HAP-1 (cell line): ENCODE measurements around the gene EGF.

Source experiments
- DNase-seq, 2 experiments: peaks; one replicate each; pipeline ENCODE4 v3.0.0-alpha.2; 2016 to 2020; ENCODE audit warnings: low spot score in 2 of 2
- H3K27me3 ChIP-seq: fragments of 250-450 bp; sonication (Bioruptor Pico); 2 replicates; pipeline ENCODE4 v1.5.1; 2020; ENCODE audit warnings: low read depth, mild to moderate bottlenecking, moderate library complexity
- H3K36me3 ChIP-seq: fragments of 250-450 bp; sonication (Bioruptor Pico); replicated peaks from 2 replicates; pipeline ENCODE4 v1.5.1; 2020; ENCODE audit warnings: mild to moderate bottlenecking
- H3K4me1 ChIP-seq: fragments of 250-450 bp; sonication (Bioruptor Pico); 2 replicates; pipeline ENCODE4 v1.5.1; 2020; ENCODE audit warnings: mild to moderate bottlenecking
- H3K4me3 ChIP-seq: fragments of 250-450 bp; sonication (Bioruptor Pico); 2 replicates; pipeline ENCODE4 v1.5.1; 2020; ENCODE audit warnings: mild to moderate bottlenecking, moderate library complexity
- H3K9me3 ChIP-seq: fragments of 250-450 bp; sonication (Bioruptor Pico); 2 replicates; pipeline ENCODE4 v1.5.1; 2020; ENCODE audit warnings: mild to moderate bottlenecking, moderate library complexity
- in situ Hi-C: fragments of 300-500 bp; cut with MboI; formaldehyde crosslinking; loops from 3 replicates; pipeline ENCODE4 v1.14.3; 2020; ENCODE audit warnings: low sequenced_read_pairs, inconsistent platforms, mixed read lengths

Gene EGF

DNA sequence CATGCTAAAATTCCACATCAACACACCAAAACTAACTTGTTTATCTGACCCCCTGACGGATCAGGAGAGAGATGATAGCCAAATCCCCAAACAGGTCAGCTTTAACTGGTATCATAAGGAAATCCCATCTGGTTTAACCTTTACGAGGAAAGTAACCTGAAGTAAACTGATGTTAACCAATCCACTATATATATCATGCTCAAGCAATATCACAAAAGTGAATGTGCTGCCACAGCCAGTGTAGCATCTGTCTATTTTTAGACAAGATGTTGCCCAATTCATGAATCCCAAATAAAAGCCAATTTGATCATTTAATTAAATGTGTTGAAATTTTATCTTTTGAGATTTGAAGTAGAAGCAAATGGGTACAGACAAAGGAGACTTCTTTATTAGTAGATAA is 44.5 kb downstream of the EGF start:
- no peak overlapping the region for H3K4me3 ChIP-seq
- H3K4me1 ChIP-seq = peaks cover 10% of the 10 kb centered on the region
- H3K27me3 ChIP-seq = no peaks in the 10 kb centered on the region
- in situ Hi-C loops = no loop called here
- no peaks in the 10 kb centered on the region for H3K9me3 ChIP-seq
- H3K36me3 ChIP-seq = no peaks in the 10 kb centered on the region
- no peak for DNase-seq

- Histone ChIP-seq H3K36me3 (no peaks in the 10 kb centered on the region), H3K9me3 (no peaks in the 10 kb centered on the region), H3K27me3 (no peaks in the 10 kb centered on the region), H3K4me3 (no peak overlapping the region), H3K4me1 (0 out of 2 replicates have a peak, but pooled peaks cover 3% of the 10 kb centered on the region)
- in situ Hi-C loops = no loop called here
- no peak for DNase-seq
Observed at GRCh38 chr4:109959195-109959594, 46.5 kb downstream of the EGF start.

DNA sequence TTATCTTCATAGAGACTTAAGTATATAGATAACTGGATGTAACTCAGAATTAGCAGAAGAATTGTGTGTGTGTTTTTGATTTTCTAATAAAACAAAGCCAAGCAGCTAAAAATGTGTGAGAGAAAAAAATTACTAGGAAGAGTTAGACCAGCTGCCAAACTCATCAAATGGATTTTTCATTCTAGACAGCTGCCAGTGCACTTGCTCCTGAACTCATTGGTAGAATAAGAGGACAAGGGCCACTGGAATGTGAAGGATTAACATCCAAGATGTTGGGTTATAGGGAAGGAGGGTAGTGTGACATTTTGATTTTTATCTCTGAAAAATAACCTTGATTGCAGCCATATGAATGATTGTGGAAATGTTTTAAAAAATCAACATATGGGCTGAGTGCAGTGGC is 49.7 kb downstream of the EGF start:
- in situ Hi-C loops = no loop called here
- no peak for DNase-seq
- H3K4me3 ChIP-seq = no peak overlapping the region
- no peaks in the 10 kb centered on the region for H3K36me3 ChIP-seq
- no peaks in the 10 kb centered on the region for H3K4me1 ChIP-seq
- H3K9me3 ChIP-seq = no peaks in the 10 kb centered on the region
- H3K27me3 ChIP-seq = no peaks in the 10 kb centered on the region

DNA sequence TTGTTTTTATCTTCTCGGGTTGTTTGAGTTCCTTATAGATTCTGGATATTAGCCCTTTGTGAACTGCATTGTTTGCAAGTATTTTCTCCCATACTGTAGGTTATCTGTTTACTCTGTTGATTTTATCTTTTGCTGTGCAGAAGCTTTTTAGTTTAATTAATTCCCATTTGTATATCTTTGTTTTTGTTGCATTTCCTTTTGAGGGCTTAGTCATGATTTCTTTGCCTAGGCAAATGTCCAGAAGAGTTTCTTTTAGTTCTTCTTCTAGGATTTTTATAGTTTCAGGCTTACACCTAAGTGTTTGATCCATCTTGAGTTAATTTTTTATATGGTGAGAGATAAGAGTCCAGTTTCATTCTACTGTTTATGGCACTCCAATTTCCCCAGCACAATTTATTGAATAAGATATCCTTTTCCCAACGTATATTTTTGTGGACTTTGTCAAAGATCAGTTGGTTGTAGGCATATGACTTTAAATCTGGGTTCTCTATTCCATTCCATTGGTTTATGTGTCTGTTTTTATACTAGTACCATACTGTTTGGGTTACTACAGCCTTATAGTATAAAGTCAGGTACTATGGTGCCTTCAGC is 54.3 kb downstream of the EGF start:
- H3K4me3 ChIP-seq = no peak overlapping the region
- no peaks in the 10 kb centered on the region for H3K36me3 ChIP-seq
- H3K27me3 ChIP-seq = no peaks in the 10 kb centered on the region
- in situ Hi-C loops = no loop called here
- H3K4me1 ChIP-seq = no peaks in the 10 kb centered on the region
- no peaks in the 10 kb centered on the region for H3K9me3 ChIP-seq
- DNase-seq = no peak

- no peak for DNase-seq
- Histone ChIP-seq H3K9me3 (no peaks in the 10 kb centered on the region), H3K27me3 (no peaks in the 10 kb centered on the region), H3K36me3 (no peaks in the 10 kb centered on the region), H3K4me3 (no peak overlapping the region), H3K4me1 (no peaks in the 10 kb centered on the region)
- in situ Hi-C loops = no loop called here
Observed at GRCh38 chr4:109967798-109968520, 55.3 kb downstream of the EGF start.

- in situ Hi-C loops = no loop called here
- DNase-seq = no peak
- Histone ChIP-seq H3K4me1 (no peaks in the 10 kb centered on the region), H3K9me3 (no peaks in the 10 kb centered on the region), H3K4me3 (no peak overlapping the region), H3K36me3 (no peaks in the 10 kb centered on the region), H3K27me3 (no peaks in the 10 kb centered on the region)
Observed at GRCh38 chr4:109969087-109969486, 56.4 kb downstream of the EGF start.

DNA sequence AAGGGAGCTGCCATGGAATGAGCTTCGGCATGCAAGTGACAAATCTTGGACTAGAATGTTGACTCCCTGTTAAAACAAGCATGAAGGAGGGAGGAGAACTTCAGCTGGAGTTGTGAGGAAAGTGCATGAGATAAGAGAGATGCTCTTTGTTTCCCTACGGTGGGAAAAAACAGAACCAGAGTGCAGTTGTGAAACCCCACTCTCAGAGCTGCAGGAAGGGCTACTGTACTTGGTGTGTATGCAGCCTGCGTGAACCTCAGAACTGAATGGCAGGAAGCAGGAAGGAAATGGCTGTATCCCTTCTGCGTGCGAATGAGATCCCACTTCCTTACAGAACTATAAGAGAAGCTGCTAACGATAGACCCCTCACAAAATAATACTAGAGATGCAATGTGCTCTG is 57.2 kb downstream of the EGF start:
- in situ Hi-C loops = no loop called here
- no peaks in the 10 kb centered on the region for H3K27me3 ChIP-seq
- no peak for DNase-seq

DNA sequence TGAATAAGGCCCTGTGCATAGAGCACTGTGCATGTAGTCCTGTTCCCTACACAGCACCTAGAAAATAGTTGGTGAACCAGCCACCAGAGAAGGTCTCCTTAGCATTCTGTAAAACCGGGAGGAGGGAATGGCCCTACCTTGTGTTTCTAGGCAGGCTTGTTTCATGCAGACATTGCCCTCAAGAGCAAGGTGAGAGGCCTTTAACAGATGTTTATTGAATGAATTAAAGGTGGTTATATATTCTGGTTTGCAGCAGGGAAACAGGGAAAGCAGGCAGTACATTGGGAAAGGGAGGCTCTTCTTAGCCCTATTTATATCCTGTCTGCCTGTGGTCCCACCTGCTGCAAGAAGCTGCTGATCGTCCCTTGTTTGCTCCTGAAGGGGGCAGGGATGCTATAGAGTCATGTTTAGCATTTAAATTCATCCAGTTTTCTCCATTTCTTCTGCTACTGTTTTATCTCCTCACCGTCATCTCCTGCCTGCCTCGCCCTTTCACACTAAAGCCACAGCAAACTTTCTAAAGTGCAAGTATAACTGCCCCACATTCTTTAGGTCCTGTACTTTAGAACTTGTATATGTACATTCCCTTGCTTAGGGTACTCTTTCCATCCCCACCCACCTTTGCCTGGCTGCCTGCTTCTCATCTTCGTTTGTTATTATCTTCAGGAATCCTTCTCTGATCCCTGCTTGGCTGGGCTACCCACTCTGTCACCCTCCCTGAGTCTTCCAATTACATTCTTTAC is 60.3 kb downstream of the EGF start:
- in situ Hi-C loops = no loop called here
- H3K4me3 ChIP-seq = no peak overlapping the region

More for the DNA sequence above, 57.2 kb downstream of the EGF start:
- Histone ChIP-seq H3K4me3 (no peak overlapping the region), H3K9me3 (no peaks in the 10 kb centered on the region), H3K36me3 (no peaks in the 10 kb centered on the region), H3K4me1 (peaks cover 1% of the 10 kb centered on the region)

GRCh38 chr4:109973529-109973905 is 60.8 kb downstream of the EGF start:
- in situ Hi-C loops = no loop called here
- DNase-seq = no peak
- Histone ChIP-seq H3K27me3 (no peaks in the 10 kb centered on the region), H3K4me3 (no peak overlapping the region), H3K4me1 (peaks cover 19% of the 10 kb centered on the region), H3K36me3 (no peaks in the 10 kb centered on the region), H3K9me3 (no peaks in the 10 kb centered on the region)

More for the DNA sequence above, 60.3 kb downstream of the EGF start:
- peaks cover 14% of the 10 kb centered on the region for H3K4me1 ChIP-seq
- DNase-seq = no peak
- H3K9me3 ChIP-seq = no peaks in the 10 kb centered on the region
- no peaks in the 10 kb centered on the region for H3K27me3 ChIP-seq
- H3K36me3 ChIP-seq = no peaks in the 10 kb centered on the region

GRCh38 chr4:109976189-109976588 is 63.5 kb downstream of the EGF start:
- in situ Hi-C loops = loop anchor here (5.0 kb wide), 1 partner anchor 554 kb away; no protein-coding TSS in a partner anchor
- H3K36me3 ChIP-seq = no peaks in the 10 kb centered on the region
- no peak for DNase-seq
- H3K4me1 ChIP-seq = peaks cover 30% of the 10 kb centered on the region
- H3K4me3 ChIP-seq = no peak overlapping the region
- no peaks in the 10 kb centered on the region for H3K9me3 ChIP-seq
- H3K27me3 ChIP-seq = no peaks in the 10 kb centered on the region

DNA sequence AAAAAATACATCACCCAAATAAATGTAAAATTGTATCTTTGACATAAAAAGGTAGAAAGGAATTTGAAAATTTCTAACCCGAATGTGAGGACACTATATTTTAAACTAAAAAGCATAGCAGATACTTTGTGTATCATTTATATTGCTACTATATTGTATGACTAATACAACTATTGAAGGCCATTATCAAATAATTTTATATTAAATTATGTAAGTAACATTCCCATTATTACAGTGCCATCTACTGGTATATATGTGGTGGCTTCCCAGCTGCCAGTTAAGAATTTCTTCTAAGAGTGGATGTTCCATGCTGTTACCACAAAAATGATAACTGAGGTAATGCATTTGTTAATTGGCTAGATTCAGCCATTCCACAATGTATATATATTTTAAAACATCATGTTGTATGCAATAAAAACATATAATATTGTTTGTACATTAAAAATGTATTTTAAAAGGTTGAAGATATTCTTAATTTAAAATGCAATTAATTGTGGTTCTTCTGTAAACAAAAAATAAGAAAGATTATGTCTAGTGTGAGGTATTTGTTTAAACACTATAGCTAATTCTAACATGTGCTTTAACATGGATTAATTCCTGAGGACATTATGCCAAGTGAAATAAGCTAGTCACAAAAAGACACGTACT is 65.3 kb downstream of the EGF start:
- peaks cover 30% of the 10 kb centered on the region for H3K4me1 ChIP-seq
- peak; percentile 27 to 59 for DNase-seq
- no peaks in the 10 kb centered on the region for H3K9me3 ChIP-seq
- no peak overlapping the region for H3K4me3 ChIP-seq
- H3K36me3 ChIP-seq = no peaks in the 10 kb centered on the region
- H3K27me3 ChIP-seq = no peaks in the 10 kb centered on the region
- in situ Hi-C loops = loop anchor here (5.0 kb wide), 1 partner anchor 556 kb away; no protein-coding TSS in a partner anchor

DNA sequence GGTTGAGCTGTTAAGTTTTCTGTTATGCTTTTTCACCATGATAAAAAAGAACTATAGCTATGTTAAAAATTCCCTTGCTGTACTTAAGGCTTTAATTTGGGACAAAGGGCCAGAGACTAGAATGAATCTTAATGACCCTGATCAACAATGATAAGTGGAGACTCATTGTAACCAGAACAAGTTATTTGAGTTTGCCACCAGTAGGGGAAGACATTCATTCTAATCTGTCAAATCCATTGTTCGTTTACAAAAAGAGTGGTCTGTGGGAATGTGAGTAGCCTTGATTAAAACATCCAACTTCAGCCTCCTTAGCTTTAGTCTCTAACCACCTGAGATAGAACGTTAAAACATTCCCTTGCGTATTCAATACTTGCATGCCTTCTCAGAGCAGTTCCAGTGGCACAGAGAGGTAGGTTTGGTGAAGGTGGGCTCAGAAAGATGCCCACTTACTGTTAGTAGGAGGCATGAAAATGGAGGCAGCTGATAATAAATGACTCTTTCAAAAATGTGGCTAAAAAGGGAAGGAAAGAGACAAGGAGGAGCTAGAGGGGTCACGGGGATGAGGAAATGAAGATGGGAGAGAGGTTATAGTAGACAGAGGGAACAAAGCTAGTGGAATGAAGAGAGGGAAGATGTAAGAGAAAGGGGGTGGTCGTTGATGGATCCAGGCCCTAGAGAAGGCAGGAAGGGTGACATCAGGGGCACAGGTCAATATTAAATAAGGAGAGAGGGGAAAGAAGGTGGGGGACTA is 66.2 kb downstream of the EGF start:
- Histone ChIP-seq H3K27me3 (no peaks in the 10 kb centered on the region), H3K36me3 (no peaks in the 10 kb centered on the region), H3K4me1 (peaks cover 30% of the 10 kb centered on the region), H3K9me3 (no peaks in the 10 kb centered on the region), H3K4me3 (no peak overlapping the region)
- in situ Hi-C loops = loop anchor here (5.0 kb wide), 1 partner anchor 557 kb away; no protein-coding TSS in a partner anchor
- DNase-seq = peak; percentile 13 to 97
